A673 (cell line): ENCODE measurements around the gene ROCK1. TPM values are rescaled to one million over a fixed set of nuclear protein-coding genes. Genes with fewer than 3 reads are reported as not detected.

Experiments
- BruUV-seq: library from RNA; stranded (reverse); fragments of 400-500 nt; replicated peaks from 2 replicates; lab custom pipeline; 2021; lab: Mats Ljungman, UMichigan
- CTCF ChIA-PET: fragments of 300-600 bp; sonication (Branson Sonifier 250); formaldehyde crosslinking; loops from one replicate; lab custom pipeline; 2022; ENCODE audit warnings: antibody characterized with exemption; lab: Charles Lee
- POLR2A ChIA-PET: fragments of 300-600 bp; sonication (Branson Sonifier 250); formaldehyde crosslinking; loops from one replicate; lab custom pipeline; 2022; ENCODE audit warnings: antibody characterized with exemption; ENCODE audit not compliant: low non-redundant PET; lab: Charles Lee
- DNase-seq: peaks from one replicate; pipeline ENCODE4 v3.0.0-alpha.2; 2015; ENCODE audit warnings: low spot score
- H3K27ac ChIP-seq: fragments of 200-600 bp; sonication (generic); 2 replicates; pipeline ENCODE4 v1.5.1; 2016; ENCODE audit warnings: mixed run types, low read depth, mild to moderate bottlenecking, mixed read lengths, antibody characterized with exemption, low read length; ENCODE audit not compliant: poor library complexity, severe bottlenecking
- H3K27me3 ChIP-seq: fragments of 200-600 bp; sonication (generic); replicated peaks from 2 replicates; pipeline ENCODE4 v1.6.1; 2017; ENCODE audit warnings: mixed run types, low read depth, mild to moderate bottlenecking, mixed read lengths, antibody characterized with exemption, low read length; ENCODE audit not compliant: insufficient read depth, poor library complexity
- H3K36me3 ChIP-seq: fragments of 200-600 bp; sonication (generic); 2 replicates; pipeline ENCODE4 v1.6.1; 2016; ENCODE audit warnings: mixed run types, mild to moderate bottlenecking, mixed read lengths, antibody characterized with exemption, low read length; ENCODE audit not compliant: insufficient read depth, poor library complexity, severe bottlenecking
- H3K4me1 ChIP-seq: fragments of 200-600 bp; sonication (generic); 2 replicates; pipeline ENCODE4 v1.6.1; 2017; ENCODE audit warnings: mixed run types, mild to moderate bottlenecking, mixed read lengths, antibody characterized with exemption, low read length; ENCODE audit not compliant: insufficient read depth, poor library complexity, severe bottlenecking
- H3K4me3 ChIP-seq: fragments of 200-600 bp; sonication (generic); 2 replicates; pipeline ENCODE4 v1.5.1; 2016; ENCODE audit warnings: low read depth, mixed run types, mild to moderate bottlenecking, mixed read lengths, low read length; ENCODE audit not compliant: poor library complexity, severe bottlenecking
- H3K9me3 ChIP-seq: fragments of 200-600 bp; sonication (generic); 2 replicates; pipeline ENCODE4 v1.6.1; 2016; ENCODE audit warnings: mixed run types, low read depth, mild to moderate bottlenecking, mixed read lengths, antibody characterized with exemption, low read length; ENCODE audit not compliant: poor library complexity, severe bottlenecking
- EZH2 ChIP-seq: fragments of 200-600 bp; sonication (generic); IDR thresholded peaks from 2 replicates; pipeline ENCODE4 v1.6.1; 2017; ENCODE audit warnings: borderline replicate concordance, low read depth, mild to moderate bottlenecking, mixed read lengths, antibody characterized with exemption, low read length; ENCODE audit not compliant: poor library complexity, severe bottlenecking
- intact Hi-C: fragments of 100-400 bp; cut with micrococcal nuclease; formaldehyde crosslinking; loops from one replicate; pipeline ENCODE4 v1.10.0; 2022; ENCODE audit not compliant: unreplicated experiment
- total RNA-seq: library from RNA; stranded (reverse); gene quantifications from 2 replicates; pipeline ENCODE4 v1.2.3, GENCODE V29; 2021
- TF ChIP-seq, protein P1 (sequence below): fragments of 300-800, 200-600 bp; sonication (generic); conservative IDR thresholded peaks from 2 replicates; pipeline ENCODE4 v1.5.1; 2017; ENCODE audit warnings: low read depth, mild to moderate bottlenecking, antibody characterized with exemption, low read length, moderate library complexity, mixed read lengths

The ROCK1 gene
- total RNA-seq, 1 experiment from 2014 or later = 34.9 TPM

DNA sequence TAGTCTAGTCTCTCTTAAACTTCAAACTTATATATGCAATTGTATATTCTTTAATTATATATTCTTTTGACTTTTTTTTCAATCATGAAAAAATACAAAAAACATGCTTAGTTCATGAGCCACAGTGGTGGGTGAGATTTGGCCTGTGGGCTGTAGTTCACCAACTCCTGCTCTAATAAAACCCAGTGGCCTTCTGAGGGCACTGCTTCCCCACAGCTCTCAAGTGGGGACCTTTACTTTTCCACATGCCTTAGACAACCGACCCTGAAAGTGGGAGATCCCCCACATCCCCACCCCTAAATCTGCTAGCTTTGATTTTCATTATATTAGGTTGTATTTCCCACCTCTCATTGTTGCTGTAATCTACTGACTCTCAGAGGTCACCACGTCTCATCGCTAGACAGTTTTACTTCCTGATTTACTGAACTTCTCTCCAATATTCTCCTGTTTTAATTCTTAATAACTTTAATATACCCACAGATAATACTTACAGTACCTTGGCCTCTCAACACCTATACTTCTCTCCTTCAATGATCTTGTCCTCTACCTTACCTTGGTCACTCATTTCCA lies 57.3 kb downstream of the ROCK1 start:
- Histone ChIP-seq H3K27me3 (no peaks in the 10 kb centered on the region), H3K4me1 (peaks cover 1% of the 10 kb centered on the region), H3K4me3 (no peak overlapping the region), H3K36me3 (no peaks in the 10 kb centered on the region), H3K9me3 (no peaks in the 10 kb centered on the region), H3K27ac (no peak overlapping the region)
- TF ChIP-seq EZH2 = no peak
- TF ChIP-seq, protein P1, sequence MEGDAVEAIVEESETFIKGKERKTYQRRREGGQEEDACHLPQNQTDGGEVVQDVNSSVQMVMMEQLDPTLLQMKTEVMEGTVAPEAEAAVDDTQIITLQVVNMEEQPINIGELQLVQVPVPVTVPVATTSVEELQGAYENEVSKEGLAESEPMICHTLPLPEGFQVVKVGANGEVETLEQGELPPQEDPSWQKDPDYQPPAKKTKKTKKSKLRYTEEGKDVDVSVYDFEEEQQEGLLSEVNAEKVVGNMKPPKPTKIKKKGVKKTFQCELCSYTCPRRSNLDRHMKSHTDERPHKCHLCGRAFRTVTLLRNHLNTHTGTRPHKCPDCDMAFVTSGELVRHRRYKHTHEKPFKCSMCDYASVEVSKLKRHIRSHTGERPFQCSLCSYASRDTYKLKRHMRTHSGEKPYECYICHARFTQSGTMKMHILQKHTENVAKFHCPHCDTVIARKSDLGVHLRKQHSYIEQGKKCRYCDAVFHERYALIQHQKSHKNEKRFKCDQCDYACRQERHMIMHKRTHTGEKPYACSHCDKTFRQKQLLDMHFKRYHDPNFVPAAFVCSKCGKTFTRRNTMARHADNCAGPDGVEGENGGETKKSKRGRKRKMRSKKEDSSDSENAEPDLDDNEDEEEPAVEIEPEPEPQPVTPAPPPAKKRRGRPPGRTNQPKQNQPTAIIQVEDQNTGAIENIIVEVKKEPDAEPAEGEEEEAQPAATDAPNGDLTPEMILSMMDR = no peak
- ChIA-PET POLR2A (no interaction called here), CTCF (no interaction called here)
- DNase-seq = no peak
- BruUV-seq = no TSS peak
- intact Hi-C loops = no loop called here

DNA sequence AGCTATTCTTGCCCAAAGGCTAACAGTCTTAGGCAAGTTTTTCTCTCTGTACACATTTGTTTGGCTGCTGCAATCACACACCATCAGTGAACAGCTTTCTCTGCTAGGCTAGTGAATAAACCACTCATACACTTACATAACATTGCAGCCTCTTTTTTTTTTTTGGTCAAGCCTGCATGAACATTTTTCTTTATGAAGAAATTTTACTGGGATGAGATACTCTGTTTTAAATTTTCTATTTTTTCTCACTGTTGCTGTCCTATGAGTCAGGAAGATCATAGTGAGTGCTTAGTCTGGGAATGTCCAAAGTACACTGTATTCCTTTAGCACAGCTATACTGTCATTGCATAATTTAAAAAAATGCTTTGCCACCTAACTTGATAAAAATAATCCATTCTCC lies 58.5 kb downstream of the ROCK1 start:
- Histone ChIP-seq H3K4me1 (peaks cover 2% of the 10 kb centered on the region), H3K9me3 (no peaks in the 10 kb centered on the region), H3K27ac (no peak overlapping the region), H3K27me3 (no peaks in the 10 kb centered on the region), H3K4me3 (no peak overlapping the region), H3K36me3 (no peaks in the 10 kb centered on the region)
- no peak for DNase-seq
- ChIA-PET CTCF (no interaction called here), POLR2A (no interaction called here)
- TF ChIP-seq, protein P1 = no peak
- TF ChIP-seq EZH2 = no peak
- intact Hi-C loops = no loop called here
- BruUV-seq = no TSS peak

DNA sequence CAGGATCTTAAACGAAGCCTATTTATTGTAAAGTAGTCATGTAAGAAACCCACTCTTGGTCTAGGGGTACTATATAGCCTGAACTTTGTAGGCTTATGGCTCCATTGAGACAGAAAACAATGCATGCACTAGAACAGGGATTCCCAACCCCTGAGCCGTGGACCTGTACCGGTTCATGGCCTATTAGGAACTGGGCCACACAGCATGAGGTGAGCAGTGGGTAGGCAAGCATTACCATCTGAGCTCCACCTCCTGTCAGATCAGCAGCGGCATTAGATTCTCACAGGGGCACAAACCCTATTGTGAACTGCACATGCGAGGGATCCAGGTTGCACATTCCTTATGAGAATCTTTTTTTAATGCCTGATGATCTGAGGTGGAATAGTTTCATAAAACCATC lies 59.2 kb downstream of the ROCK1 start:
- H3K36me3 ChIP-seq = no peaks in the 10 kb centered on the region
- BruUV-seq = no TSS peak
- no peak overlapping the region for H3K27ac ChIP-seq
- H3K4me1 ChIP-seq = peaks cover 2% of the 10 kb centered on the region
- H3K9me3 ChIP-seq = no peaks in the 10 kb centered on the region
- intact Hi-C loops = no loop called here
- no peaks in the 10 kb centered on the region for H3K27me3 ChIP-seq
- no peak for DNase-seq
- CTCF ChIA-PET = no interaction called here
- POLR2A ChIA-PET = no interaction called here
- no peak overlapping the region for H3K4me3 ChIP-seq
- TF ChIP-seq EZH2 = no peak
- TF ChIP-seq, protein P1 = no peak
